OCI-LY1 (cell line): ENCODE results near the gene RANBP10.

Experiments used
- H2AFZ ChIP-seq: fragments of 200-600 bp; sonication (generic), shearing (Covaris generic); 2 replicates; pipeline ENCODE4 v1.6.0; 2014; ENCODE audit warnings: antibody characterized with exemption, mild to moderate bottlenecking, low read length
- H3F3A ChIP-seq: fragments of 200-600 bp; sonication (generic), shearing (Covaris generic); 2 replicates; pipeline ENCODE4 v1.6.0; 2014; ENCODE audit warnings: mild to moderate bottlenecking, antibody characterized with exemption, low read length, moderate library complexity; ENCODE audit not compliant: insufficient read depth
- H3K27ac ChIP-seq: fragments of 200-600 bp; sonication (generic); 2 replicates; pipeline ENCODE4 v1.5.1; 2014; ENCODE audit warnings: low read length, mixed run types, mild to moderate bottlenecking, low read depth; ENCODE audit not compliant: poor library complexity, severe bottlenecking
- H3K27me3 ChIP-seq: fragments of 200-600 bp; sonication (generic); 2 replicates; pipeline ENCODE4 v1.6.0; 2014; ENCODE audit warnings: antibody characterized with exemption, mild to moderate bottlenecking, low read length, moderate library complexity; ENCODE audit not compliant: insufficient read depth
- H3K36me3 ChIP-seq: fragments of 200-600 bp; sonication (generic); 2 replicates; pipeline ENCODE4 v1.6.1; 2014; ENCODE audit warnings: mild to moderate bottlenecking, antibody characterized with exemption, low read length, moderate library complexity, mixed read lengths; ENCODE audit not compliant: insufficient read depth
- H3K4me1 ChIP-seq: fragments of 200-600 bp; sonication (generic); 2 replicates; pipeline ENCODE4 v1.5.1; 2014; ENCODE audit warnings: mild to moderate bottlenecking, low read length, moderate library complexity; ENCODE audit not compliant: insufficient read depth, severe bottlenecking
- H3K4me2 ChIP-seq: fragments of 200-600 bp; sonication (generic), shearing (Covaris generic); 2 replicates; pipeline ENCODE4 v1.6.1; 2014; ENCODE audit warnings: low read length
- H3K4me3 ChIP-seq: fragments of 200-600 bp; sonication (generic); 2 replicates; pipeline ENCODE4 v1.5.1; 2014; ENCODE audit warnings: low read length, low read depth, mild to moderate bottlenecking, mixed read lengths; ENCODE audit not compliant: poor library complexity, severe bottlenecking
- H3K79me2 ChIP-seq: fragments of 200-600 bp; shearing (Covaris generic); 2 replicates; pipeline ENCODE4 v1.6.1; 2016; ENCODE audit warnings: mixed run types, low read length, mixed read lengths; ENCODE audit not compliant: insufficient read depth
- H3K9ac ChIP-seq: fragments of 200-600 bp; sonication (generic), shearing (Covaris generic); 2 replicates; pipeline ENCODE4 v1.6.1; 2014; ENCODE audit warnings: mild to moderate bottlenecking, low read length, mixed read lengths
- H3K9me2 ChIP-seq: fragments of 200-600 bp; sonication (generic), shearing (Covaris generic); 2 replicates; pipeline ENCODE4 v1.6.1; 2014; ENCODE audit warnings: low read depth, mild to moderate bottlenecking, low read length, mixed read lengths
- H3K9me3 ChIP-seq: fragments of 200-600 bp; shearing (Covaris generic); 2 replicates; pipeline ENCODE4 v1.6.1; 2014; ENCODE audit warnings: low read length, mixed read lengths
- H4K20me1 ChIP-seq: fragments of 200-600 bp; sonication (generic), shearing (Covaris generic); 2 replicates; pipeline ENCODE4 v1.6.0; 2016; ENCODE audit warnings: mild to moderate bottlenecking, low read length; ENCODE audit not compliant: insufficient read depth
- EZH2 ChIP-seq: fragments of 200-600 bp; sonication (generic), shearing (Covaris generic); IDR thresholded peaks from 2 replicates; pipeline ENCODE4 v1.8.0; 2017; ENCODE audit warnings: borderline replicate concordance, mixed run types, mild to moderate bottlenecking, antibody characterized with exemption, low read length, moderate library complexity, mixed read lengths
- TF ChIP-seq, protein P1 (sequence below): fragments of 200-600 bp; sonication (generic), shearing (Covaris generic); IDR thresholded peaks from 2 replicates; pipeline ENCODE4 v1.5.1; 2017; ENCODE audit warnings: mild to moderate bottlenecking, antibody characterized with exemption, low read length, moderate library complexity, mixed read lengths

Gene RANBP10

DNA sequence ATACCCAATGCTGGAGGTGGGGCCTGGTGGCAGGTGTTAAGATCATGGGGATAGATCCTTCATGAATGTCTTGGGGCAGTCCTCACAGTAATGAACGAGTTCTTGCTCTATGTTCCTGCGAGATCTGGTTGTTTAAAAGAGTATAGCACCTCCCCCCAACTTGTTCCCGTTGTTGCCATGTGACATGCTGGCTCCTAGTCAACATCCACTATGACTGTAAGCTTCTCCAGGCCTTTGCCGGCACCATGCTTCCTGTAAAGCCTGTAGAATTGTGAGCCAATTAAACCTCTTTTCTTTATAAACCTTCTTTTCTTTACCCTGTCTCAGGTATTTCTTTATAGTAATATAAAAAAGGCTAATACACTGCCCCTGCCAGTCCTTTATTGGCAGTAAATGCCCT lies 33.3 kb downstream of the RANBP10 start:
- Histone ChIP-seq H3K9me2 (no peaks in the 10 kb centered on the region), H3K36me3 (peaks cover 24% of the 10 kb centered on the region), H3K9ac (no peak overlapping the region), H3K27me3 (no peaks in the 10 kb centered on the region), H3K9me3 (no peaks in the 10 kb centered on the region), H2AFZ (no peak overlapping the region), H3K27ac (no peak overlapping the region), H3K4me2 (no peak overlapping the region), H3F3A (no peaks in the 10 kb centered on the region), H3K4me1 (no peaks in the 10 kb centered on the region), H3K79me2 (no peaks in the 10 kb centered on the region; the same call in 1 of the 2 replicates), H3K4me3 (no peak overlapping the region), H4K20me1 (no peaks in the 10 kb centered on the region)
- no peak for TF ChIP-seq EZH2
- TF ChIP-seq, protein P1, sequence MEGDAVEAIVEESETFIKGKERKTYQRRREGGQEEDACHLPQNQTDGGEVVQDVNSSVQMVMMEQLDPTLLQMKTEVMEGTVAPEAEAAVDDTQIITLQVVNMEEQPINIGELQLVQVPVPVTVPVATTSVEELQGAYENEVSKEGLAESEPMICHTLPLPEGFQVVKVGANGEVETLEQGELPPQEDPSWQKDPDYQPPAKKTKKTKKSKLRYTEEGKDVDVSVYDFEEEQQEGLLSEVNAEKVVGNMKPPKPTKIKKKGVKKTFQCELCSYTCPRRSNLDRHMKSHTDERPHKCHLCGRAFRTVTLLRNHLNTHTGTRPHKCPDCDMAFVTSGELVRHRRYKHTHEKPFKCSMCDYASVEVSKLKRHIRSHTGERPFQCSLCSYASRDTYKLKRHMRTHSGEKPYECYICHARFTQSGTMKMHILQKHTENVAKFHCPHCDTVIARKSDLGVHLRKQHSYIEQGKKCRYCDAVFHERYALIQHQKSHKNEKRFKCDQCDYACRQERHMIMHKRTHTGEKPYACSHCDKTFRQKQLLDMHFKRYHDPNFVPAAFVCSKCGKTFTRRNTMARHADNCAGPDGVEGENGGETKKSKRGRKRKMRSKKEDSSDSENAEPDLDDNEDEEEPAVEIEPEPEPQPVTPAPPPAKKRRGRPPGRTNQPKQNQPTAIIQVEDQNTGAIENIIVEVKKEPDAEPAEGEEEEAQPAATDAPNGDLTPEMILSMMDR, result no peak

DNA sequence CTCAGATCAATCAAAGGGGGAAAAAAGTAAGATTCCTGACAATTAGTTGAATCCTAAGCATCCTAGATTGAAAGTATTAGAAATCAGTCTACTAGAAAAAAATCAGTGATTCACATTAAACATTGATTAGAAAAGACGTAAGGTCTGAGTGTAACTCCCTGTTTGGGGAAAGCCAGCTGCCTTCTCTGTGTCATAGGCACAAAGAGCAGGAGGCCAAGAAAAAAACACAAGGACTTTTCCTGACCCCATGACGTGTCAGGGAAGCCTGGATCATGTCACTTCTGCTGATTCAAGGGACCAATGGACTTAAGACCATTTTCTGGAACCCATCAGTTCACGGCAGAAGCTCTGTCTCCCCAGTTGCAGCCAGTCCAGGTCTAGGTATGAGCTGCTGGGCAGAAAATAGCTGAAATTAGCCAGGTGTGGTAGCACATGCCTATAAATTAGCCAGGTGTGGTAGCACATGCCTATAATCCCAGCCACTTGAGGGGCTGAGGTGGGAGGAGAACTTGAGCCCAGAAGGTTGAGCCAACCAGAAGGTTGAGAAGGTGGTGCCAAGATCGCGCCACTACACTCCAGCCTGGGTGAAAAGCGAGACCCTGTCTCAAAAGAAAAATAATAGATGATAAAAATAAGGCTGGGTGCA lies 35.9 kb downstream of the RANBP10 start:
- Histone ChIP-seq H3K4me2 (no peak overlapping the region), H3K4me1 (no peaks in the 10 kb centered on the region), H3F3A (no peaks in the 10 kb centered on the region), H4K20me1 (no peaks in the 10 kb centered on the region), H3K27me3 (no peaks in the 10 kb centered on the region), H2AFZ (no peak overlapping the region), H3K9ac (no peak overlapping the region), H3K79me2 (no peaks in the 10 kb centered on the region), H3K4me3 (no peak overlapping the region), H3K36me3 (peaks cover 24% of the 10 kb centered on the region), H3K9me2 (no peaks in the 10 kb centered on the region), H3K27ac (no peak overlapping the region), H3K9me3 (no peaks in the 10 kb centered on the region)
- TF ChIP-seq, protein P1, result no peak
- TF ChIP-seq EZH2, result no peak

DNA sequence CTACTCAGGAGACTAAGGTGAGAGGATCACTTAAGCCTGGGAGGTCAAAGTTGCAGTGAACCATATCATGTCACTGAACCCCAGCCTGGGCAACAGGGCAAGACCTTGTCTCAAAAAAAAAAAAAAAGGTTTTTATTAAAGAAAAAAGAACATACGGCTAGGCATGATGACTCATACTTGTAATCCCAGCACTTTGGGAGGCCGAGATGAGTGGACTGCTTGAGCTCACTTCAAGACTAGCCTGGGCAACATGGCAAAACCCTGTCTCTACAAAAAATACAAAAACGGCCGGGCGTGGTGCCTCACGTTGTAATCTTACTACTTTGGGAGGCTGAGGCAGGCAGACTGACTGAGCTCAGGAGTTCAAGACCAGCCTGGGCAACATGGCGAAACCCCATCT lies 38.4 kb downstream of the RANBP10 start:
- Histone ChIP-seq H2AFZ (no peak overlapping the region), H3K27me3 (no peaks in the 10 kb centered on the region), H3K9ac (no peak overlapping the region), H3K4me3 (no peak overlapping the region), H4K20me1 (no peaks in the 10 kb centered on the region), H3K27ac (no peak overlapping the region), H3K9me2 (no peaks in the 10 kb centered on the region), H3K36me3 (peaks cover 18% of the 10 kb centered on the region), H3K79me2 (no peaks in the 10 kb centered on the region), H3K4me2 (no peak overlapping the region), H3K4me1 (no peaks in the 10 kb centered on the region), H3K9me3 (no peaks in the 10 kb centered on the region), H3F3A (no peaks in the 10 kb centered on the region)
- no peak for TF ChIP-seq EZH2
- TF ChIP-seq, protein P1, result no peak
